ENCODE measurements around the gene NOXO1. TPM values are rescaled to one million over a fixed set of nuclear protein-coding genes. Genes with fewer than 3 reads are reported as not detected.

Gene NOXO1
- polyA plus RNA-seq, 4 donors: 0.52 to 0.97 (median 0.65) TPM

- no peak for DNase-seq (ENCODE audit: low read depth in 4 of 4, low spot score in 3 of 4)
Measured at GRCh38 chr16:1982013-1982433, 754 bp upstream of the NOXO1 start.

GRCh38 chr16:1980770-1981087, 540 bp downstream of the NOXO1 start:
- no peak for DNase-seq (ENCODE audit: low read depth in 4 of 4, low spot score in 3 of 4)

- no peak for DNase-seq (ENCODE audit: low read depth in 4 of 4, low spot score in 3 of 4)
Measured at GRCh38 chr16:1980030-1980769, 1.1 kb downstream of the NOXO1 start.

- no peak for DNase-seq (ENCODE audit: low read depth in 4 of 4, low spot score in 3 of 4)
Measured at GRCh38 chr16:1979271-1980029, 1.8 kb downstream of the NOXO1 start.

GRCh38 chr16:1978476-1979120, 2.7 kb downstream of the NOXO1 start:
- no peak for DNase-seq (ENCODE audit: low read depth in 4 of 4, low spot score in 3 of 4)

- no peak for DNase-seq (ENCODE audit: low read depth in 4 of 4, low spot score in 3 of 4)
Measured at GRCh38 chr16:1977875-1978268, 3.4 kb downstream of the NOXO1 start.

GRCh38 chr16:1976951-1977874, 4.1 kb downstream of the NOXO1 start:
- no peak for DNase-seq (ENCODE audit: low read depth in 4 of 4, low spot score in 3 of 4)

GRCh38 chr16:1976216-1976520, 5.1 kb downstream of the NOXO1 start:
- DNase-seq (ENCODE audit: low read depth in 4 of 4, low spot score in 3 of 4): no peak

GRCh38 chr16:1975432-1976215, 5.6 kb downstream of the NOXO1 start:
- DNase-seq (ENCODE audit: low read depth in 4 of 4, low spot score in 3 of 4): no peak

- no peak for DNase-seq (ENCODE audit: low read depth in 4 of 4, low spot score in 3 of 4)
Measured at GRCh38 chr16:1974157-1975070, 6.9 kb downstream of the NOXO1 start.

GRCh38 chr16:1973461-1974156, 7.7 kb downstream of the NOXO1 start:
- DNase-seq (ENCODE audit: low read depth in 4 of 4, low spot score in 3 of 4): no peak

- no peak for DNase-seq (ENCODE audit: low read depth in 4 of 4, low spot score in 3 of 4)
Measured at GRCh38 chr16:1972490-1972877, 8.8 kb downstream of the NOXO1 start.

- DNase-seq (ENCODE audit: low read depth in 4 of 4, low spot score in 3 of 4): peak; percentile 86 to 90 (median 88)
Measured at GRCh38 chr16:1971796-1972489, 9.3 kb downstream of the NOXO1 start, which contains the start of gene TBL3. Gene TBL3 (plus strand): TSS chr16:1972053. CDS start chr16:1972165, 112 bp downstream.

GRCh38 chr16:1968146-1968953, 12.9 kb downstream of the NOXO1 start:
- no peak for DNase-seq (ENCODE audit: low read depth in 4 of 4, low spot score in 3 of 4)

GRCh38 chr16:1966460-1966859, 14.8 kb downstream of the NOXO1 start, which contains the start of gene RNF151:
Gene RNF151 (plus strand): TSS chr16:1966856. CDS start chr16:1966882, 26 bp downstream.
- no peak for DNase-seq (ENCODE audit: low read depth in 4 of 4, low spot score in 3 of 4)

- DNase-seq (ENCODE audit: low read depth in 4 of 4, low spot score in 3 of 4): no peak
Measured at GRCh38 chr16:1965396-1966001, 15.8 kb downstream of the NOXO1 start.
